Endothelial cell (in vitro differentiated cells): Measurements from ENCODE around the gene GRIA3. TPM values are rescaled to one million over a fixed set of nuclear protein-coding genes. Genes with fewer than 3 reads are reported as not detected.

Experiments
- DNase-seq: peaks from one replicate; pipeline ENCODE4 v3.0.0; 2021; ENCODE audit warnings: low spot score
- H3K27ac Mint-ChIP-seq: one replicate; pipeline ENCODE4 v1.8.0; 2021; ENCODE audit warnings: mixed read lengths, inconsistent platforms; ENCODE audit not compliant: unreplicated experiment
- H3K27me3 Mint-ChIP-seq: one replicate; pipeline ENCODE4 v1.8.0; 2021; ENCODE audit warnings: mild to moderate bottlenecking, moderate library complexity, mixed read lengths, inconsistent platforms; ENCODE audit not compliant: unreplicated experiment
- H3K36me3 Mint-ChIP-seq: one replicate; pipeline ENCODE4 v1.8.0; 2021; ENCODE audit warnings: mild to moderate bottlenecking, low read depth, mixed read lengths, inconsistent platforms; ENCODE audit not compliant: unreplicated experiment
- H3K4me1 Mint-ChIP-seq: one replicate; pipeline ENCODE4 v1.8.0; 2021; ENCODE audit warnings: mild to moderate bottlenecking, mixed read lengths, inconsistent platforms; ENCODE audit not compliant: unreplicated experiment
- H3K4me3 Mint-ChIP-seq: one replicate; pipeline ENCODE4 v1.8.0; 2021; ENCODE audit warnings: mild to moderate bottlenecking, mixed read lengths, inconsistent platforms; ENCODE audit not compliant: unreplicated experiment
- H3K9me3 Mint-ChIP-seq: one replicate; pipeline ENCODE4 v1.8.0; 2021; ENCODE audit warnings: mixed read lengths, inconsistent platforms; ENCODE audit not compliant: unreplicated experiment
- total RNA-seq: library from RNA; stranded (reverse); fragmentation: NEBNext Ultra II Directional; extraction: Animal tissue kit (Norgen Biotek cat#: 25700); gene quantifications from one replicate; pipeline ENCODE4 v1.2.1, GENCODE V29; 2021; ENCODE audit not compliant: unreplicated experiment
- TF ChIP-seq, protein P1 (sequence below): fragments of 200-600 bp; sonication (generic); IDR thresholded peaks from one replicate; pipeline ENCODE4 v1.5.0; 2021; ENCODE audit warnings: antibody characterized with exemption; ENCODE audit not compliant: unreplicated experiment

The GRIA3 gene
- total RNA-seq, 1 donor from 2014 or later: 0.51 TPM

DNA sequence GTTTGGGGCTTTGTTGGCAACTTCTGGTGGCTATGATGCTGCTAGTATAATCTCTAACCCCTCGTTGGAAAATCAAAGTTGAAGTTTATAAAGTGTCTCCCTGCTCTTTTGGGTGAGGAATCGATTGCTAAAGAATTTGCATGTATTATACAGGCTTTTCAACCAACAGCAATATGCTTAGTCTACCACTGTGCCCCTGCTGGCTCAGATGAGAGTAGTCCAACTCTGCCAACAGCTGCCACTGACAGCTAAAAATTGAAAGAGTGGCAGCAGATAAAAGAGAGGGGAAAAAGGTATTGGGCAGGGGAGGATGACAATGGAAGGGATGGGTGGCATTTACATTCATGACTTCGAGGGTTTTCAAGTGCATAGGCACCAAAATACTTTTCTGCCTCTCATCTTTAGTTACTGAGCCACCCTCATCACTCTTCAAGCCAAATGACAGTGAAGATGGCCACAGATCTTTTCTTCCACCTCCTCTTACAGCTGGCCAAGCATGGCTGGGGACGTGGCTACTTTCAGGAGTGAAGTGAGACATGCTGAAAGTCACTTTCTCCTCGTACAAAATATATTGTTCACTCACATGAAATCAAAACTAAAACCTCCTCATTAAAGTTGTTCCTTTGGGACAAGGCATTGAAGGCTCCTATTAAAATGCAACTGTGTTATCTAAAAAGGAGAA lies 2.7 kb upstream of the GRIA3 start:
- no peaks in the 10 kb centered on the region for H3K36me3 Mint-ChIP-seq
- no peak overlapping the region for H3K27ac Mint-ChIP-seq
- peaks cover 2% of the 10 kb centered on the region for H3K4me1 Mint-ChIP-seq
- H3K4me3 Mint-ChIP-seq: no peak overlapping the region
- TF ChIP-seq, protein P1, sequence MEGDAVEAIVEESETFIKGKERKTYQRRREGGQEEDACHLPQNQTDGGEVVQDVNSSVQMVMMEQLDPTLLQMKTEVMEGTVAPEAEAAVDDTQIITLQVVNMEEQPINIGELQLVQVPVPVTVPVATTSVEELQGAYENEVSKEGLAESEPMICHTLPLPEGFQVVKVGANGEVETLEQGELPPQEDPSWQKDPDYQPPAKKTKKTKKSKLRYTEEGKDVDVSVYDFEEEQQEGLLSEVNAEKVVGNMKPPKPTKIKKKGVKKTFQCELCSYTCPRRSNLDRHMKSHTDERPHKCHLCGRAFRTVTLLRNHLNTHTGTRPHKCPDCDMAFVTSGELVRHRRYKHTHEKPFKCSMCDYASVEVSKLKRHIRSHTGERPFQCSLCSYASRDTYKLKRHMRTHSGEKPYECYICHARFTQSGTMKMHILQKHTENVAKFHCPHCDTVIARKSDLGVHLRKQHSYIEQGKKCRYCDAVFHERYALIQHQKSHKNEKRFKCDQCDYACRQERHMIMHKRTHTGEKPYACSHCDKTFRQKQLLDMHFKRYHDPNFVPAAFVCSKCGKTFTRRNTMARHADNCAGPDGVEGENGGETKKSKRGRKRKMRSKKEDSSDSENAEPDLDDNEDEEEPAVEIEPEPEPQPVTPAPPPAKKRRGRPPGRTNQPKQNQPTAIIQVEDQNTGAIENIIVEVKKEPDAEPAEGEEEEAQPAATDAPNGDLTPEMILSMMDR: no peak
- H3K27me3 Mint-ChIP-seq: peaks cover 7% of the 10 kb centered on the region
- DNase-seq: no peak
- H3K9me3 Mint-ChIP-seq: no peaks in the 10 kb centered on the region

DNA sequence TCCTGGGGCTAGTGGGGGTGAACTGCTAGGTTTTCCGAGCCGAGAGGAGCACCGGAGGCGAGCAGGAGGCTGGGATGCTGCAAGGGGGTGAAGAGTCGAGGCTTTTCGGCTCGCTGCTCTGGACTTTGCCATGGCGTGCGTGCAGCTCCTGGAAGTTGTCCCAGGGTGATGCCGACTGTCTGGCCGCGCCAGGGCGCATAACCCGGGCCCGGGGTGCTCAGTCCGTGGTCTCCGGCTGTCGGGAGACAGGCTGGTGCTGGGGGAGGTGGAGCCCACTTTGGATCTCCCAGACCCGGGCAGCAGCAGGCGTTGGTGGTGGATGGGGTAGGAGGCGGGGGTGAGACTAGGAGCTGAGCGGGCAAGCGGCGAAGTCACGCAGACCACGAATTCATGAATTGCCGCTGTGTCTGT lies 793 bp downstream of the GRIA3 start:
- Mint-ChIP-seq H3K36me3 (no peaks in the 10 kb centered on the region), H3K9me3 (no peaks in the 10 kb centered on the region), H3K27ac (no peak overlapping the region), H3K4me3 (no peak overlapping the region), H3K4me1 (peaks cover 2% of the 10 kb centered on the region), H3K27me3 (peaks cover 7% of the 10 kb centered on the region)
- TF ChIP-seq, protein P1: no peak
- peak; percentile 9 for DNase-seq

DNA sequence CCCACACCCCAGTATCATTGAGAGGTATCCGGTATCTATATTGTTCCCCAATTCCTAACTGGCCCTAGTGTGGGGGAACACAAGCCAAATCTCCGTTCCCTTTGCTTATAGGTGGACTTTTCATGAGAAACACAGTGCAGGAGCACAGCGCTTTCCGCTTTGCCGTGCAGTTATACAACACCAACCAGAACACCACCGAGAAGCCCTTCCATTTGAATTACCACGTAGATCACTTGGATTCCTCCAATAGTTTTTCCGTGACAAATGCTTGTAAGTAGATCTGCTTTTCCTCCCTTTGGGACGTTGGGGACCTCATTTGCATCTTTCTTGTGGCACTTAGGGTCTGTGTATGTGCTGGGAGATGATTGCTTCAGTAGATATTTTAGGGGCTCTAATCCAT lies 1.6 kb downstream of the GRIA3 start:
- no peak for DNase-seq
- Mint-ChIP-seq H3K27me3 (peaks cover 7% of the 10 kb centered on the region), H3K4me3 (peak overlapping the region; percentile 42)

DNA sequence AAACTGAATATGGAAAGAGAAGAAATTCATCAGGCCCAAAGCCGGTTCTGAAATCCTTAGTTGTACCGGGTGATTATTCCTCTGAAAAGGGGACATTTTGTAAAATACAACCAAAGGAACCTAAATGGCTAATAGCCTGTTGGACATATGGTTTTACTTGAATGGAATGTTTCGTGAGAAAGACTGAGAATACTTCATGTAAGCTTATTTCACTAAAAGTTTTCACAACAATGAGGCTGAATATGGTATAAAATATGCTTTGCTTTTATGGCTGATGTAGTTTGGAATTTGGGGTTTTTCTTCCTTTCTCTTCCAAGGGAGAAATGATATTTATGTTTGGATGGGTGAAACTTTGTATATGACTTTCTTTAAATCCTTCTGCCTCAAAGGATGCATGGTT lies 2.7 kb downstream of the GRIA3 start:
- no peak overlapping the region for H3K27ac Mint-ChIP-seq
- peaks cover 2% of the 10 kb centered on the region for H3K4me1 Mint-ChIP-seq
- H3K4me3 Mint-ChIP-seq: no peak overlapping the region
- no peak for DNase-seq
- H3K9me3 Mint-ChIP-seq: no peaks in the 10 kb centered on the region
- H3K27me3 Mint-ChIP-seq: peaks cover 7% of the 10 kb centered on the region
- TF ChIP-seq, protein P1: no peak
- H3K36me3 Mint-ChIP-seq: no peaks in the 10 kb centered on the region

More for the DNA sequence above, 1.6 kb downstream of the GRIA3 start:
- peaks cover 2% of the 10 kb centered on the region for H3K4me1 Mint-ChIP-seq
- H3K36me3 Mint-ChIP-seq: no peaks in the 10 kb centered on the region
- H3K9me3 Mint-ChIP-seq: no peaks in the 10 kb centered on the region
- TF ChIP-seq, protein P1: no peak
- no peak overlapping the region for H3K27ac Mint-ChIP-seq

DNA sequence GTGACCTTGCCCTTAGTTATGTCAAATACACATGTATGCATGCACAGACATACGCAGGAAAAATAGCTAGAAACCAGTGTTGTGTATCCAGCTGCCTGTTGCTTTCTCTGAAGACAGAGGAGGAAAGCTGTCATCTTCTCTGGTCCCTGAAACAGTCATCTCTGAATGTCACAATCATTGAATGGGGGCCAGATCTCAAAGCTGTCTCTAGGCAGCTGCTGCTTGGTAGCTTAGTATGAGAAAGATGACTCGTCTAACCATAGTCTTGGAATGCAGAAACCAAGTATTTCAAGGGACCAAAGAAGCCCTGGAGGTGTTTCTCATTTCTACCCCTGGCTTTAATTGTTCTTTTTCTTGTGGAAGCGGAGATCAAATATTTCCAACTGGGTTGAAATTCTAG lies 4.0 kb downstream of the GRIA3 start:
- no peaks in the 10 kb centered on the region for H3K9me3 Mint-ChIP-seq

More for the DNA sequence above, 4.0 kb downstream of the GRIA3 start:
- H3K4me1 Mint-ChIP-seq: peaks cover 2% of the 10 kb centered on the region
- H3K4me3 Mint-ChIP-seq: no peak overlapping the region
- H3K27me3 Mint-ChIP-seq: peaks cover 7% of the 10 kb centered on the region
- TF ChIP-seq, protein P1: no peak
- no peak overlapping the region for H3K27ac Mint-ChIP-seq
- H3K36me3 Mint-ChIP-seq: no peaks in the 10 kb centered on the region
- DNase-seq: no peak
